NCI-H1417 (cell line): ENCODE results near the gene LGALS3BP.
"Not testable (repeated sequence)": the region's sequence is repeated elsewhere in the genome, so short reads cannot be mapped to it uniquely, and the experiment has no call there.

Experiments used
- DNase-seq, 3 experiments: peaks; one replicate each; lab custom pipeline; 2025; lab: John Stamatoyannopoulos, UW

The LGALS3BP gene

GRCh38 chr17:78962984-78963348, 16.8 kb downstream of the LGALS3BP start:
- not testable (repeated sequence) for DNase-seq

DNA sequence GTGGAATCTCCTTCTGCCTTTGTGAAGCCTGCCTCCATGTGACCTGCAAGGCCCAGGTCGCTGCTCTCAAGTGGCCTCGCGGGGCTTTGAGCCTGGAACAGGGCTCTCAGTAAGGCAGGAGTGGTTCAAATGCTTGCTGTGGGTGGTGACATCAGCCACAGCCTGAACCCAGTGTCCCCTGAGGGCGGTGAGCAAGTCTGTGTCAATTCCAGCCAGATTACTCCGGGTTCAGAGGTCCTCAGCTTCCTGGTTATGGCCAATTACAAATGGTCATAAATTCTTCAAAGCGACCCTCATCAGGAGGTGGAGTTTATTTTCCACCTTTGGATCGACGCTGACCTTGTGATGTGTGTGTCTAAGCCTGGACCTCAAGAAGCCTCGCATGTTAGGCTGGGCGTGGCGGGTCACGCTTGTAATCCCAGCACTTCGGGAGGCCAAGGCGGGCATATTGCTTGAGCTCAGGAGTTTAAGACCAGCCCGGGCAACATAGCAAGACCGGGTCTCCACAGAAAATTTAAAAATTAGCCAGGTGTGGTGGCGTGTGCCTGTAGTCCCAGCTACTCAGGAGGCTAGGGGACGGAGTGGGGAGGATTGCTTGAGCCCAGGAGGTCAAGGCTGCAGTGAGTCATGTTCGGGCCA, 17.3 kb downstream of the LGALS3BP start:
- DNase-seq: peak in 1 of 3 experiments; percentile 14

DNA sequence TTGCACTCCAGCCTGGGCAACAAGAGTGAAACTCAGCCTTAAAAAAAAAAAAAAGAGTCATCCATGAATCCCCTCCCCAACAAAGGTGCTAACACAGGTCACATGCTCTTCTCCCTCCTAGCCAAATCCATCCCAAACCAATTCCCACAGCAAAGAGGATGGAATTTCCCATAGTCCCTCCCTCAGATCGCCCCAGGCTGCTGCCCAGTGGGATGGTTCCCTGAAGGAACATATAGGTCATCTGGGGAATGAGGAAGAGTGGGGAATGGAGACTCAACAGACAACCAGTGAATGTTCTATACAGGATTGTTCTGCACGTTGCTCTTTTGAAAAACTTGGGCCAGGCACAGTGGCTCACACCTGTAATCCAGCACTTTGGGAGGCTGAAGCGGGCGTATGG, 18.2 kb downstream of the LGALS3BP start:
- no peak for DNase-seq

DNA sequence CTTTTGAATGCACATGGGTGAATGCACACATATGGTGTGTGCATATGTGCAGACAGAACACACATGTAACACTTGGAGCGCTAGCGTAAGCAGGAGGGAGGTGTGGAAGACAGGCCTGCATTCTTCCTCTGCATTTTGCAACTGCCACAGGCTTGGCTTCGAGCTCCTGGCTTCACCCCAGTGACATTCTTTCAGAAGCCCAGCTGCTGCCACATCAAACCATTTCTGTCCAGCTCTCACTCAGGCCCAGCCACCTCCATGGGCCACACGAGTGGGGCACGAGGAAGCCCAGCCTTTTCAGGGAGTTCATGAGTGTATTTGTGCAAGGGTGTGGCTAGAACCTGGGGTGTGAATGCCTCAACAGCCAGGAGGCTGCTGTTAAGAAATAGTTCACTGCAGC, 18.8 kb downstream of the LGALS3BP start:
- no peak for DNase-seq

GRCh38 chr17:78959803-78960202, 19.9 kb downstream of the LGALS3BP start:
- DNase-seq: no peak

- DNase-seq: no peak
These were observed 21.0 kb downstream of the LGALS3BP start for GRCh38 chr17:78958641-78959127.

- no peak for DNase-seq
These were observed 22.6 kb downstream of the LGALS3BP start for GRCh38 chr17:78957128-78957527.

GRCh38 chr17:78956254-78956653, 23.5 kb downstream of the LGALS3BP start:
- no peak for DNase-seq

DNA sequence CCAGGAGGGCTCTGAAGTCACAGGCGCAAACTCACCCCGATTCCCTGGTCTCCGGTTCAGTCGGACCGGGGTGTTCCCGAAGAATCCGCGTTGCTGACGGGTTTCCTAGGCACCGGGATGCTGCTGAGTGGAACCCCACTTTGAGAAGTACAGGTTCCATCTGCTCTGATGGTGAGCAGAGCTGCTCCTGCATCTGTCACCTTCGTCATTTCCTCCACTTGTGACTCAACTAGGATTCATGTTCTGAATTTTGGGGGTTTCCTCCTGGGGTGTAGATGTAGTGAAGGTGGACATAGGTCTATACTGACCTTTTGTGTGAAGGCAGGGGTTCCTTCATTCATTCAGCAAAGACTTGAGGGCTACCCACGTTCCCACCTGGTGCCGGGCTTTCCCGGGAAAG, 25.0 kb downstream of the LGALS3BP start:
- DNase-seq: no peak

GRCh38 chr17:78953356-78954350, 26.1 kb downstream of the LGALS3BP start:
- peak in 2 of 3 experiments; percentile 30 to 75 for DNase-seq

DNA sequence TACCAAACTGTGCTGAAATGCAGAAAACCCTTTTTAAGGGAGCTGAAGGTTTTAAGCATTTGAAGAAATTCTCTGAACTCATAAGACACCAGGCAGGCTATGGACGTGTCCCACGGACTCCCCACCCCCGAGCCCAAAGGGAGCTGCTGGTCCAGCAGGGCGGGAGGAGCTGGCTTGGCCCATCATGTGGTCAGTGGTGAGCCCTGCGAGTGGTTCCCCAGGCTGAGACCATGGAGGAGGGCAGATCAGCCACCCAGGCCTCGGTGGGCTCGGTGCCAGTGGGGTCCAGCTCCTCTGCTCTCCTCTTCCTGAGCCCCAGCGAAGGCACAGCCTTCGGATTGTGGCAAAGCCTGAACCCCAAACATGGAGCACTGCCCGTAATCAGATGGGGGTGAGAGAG, 27.0 kb downstream of the LGALS3BP start:
- DNase-seq: no peak

DNA sequence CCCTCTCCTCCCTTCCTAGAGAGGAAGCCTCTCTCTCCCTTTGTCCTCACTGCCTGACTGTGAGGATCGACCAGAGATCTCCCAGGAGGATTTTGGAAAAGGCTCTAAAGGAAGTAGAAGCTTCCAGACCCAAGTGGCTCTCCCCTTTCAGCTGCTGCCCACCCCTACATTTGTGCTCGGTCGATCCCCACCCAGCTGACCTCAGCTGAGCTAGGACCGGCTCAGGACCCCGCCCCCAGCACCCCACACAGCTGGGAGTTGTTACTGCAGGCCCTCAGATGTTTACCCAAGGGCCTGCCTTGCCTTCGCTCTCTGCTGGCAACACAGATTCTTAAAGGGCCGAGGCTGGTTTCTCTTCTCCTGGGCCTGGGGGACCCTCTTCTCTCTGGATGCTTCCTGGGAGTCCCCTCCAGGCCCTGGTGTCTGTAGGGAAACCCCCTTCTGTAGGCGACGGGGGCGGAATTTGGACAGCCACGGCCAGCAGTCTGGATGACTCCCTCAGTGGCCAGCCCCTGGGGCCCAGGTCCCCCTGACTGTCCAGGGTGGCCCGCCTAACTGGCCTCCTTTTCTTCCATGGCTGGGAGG, 27.7 kb downstream of the LGALS3BP start:
- DNase-seq: no peak

GRCh38 chr17:78950870-78951269, 28.9 kb downstream of the LGALS3BP start:
- DNase-seq: no peak

- DNase-seq: no peak
These were observed 32.2 kb downstream of the LGALS3BP start for GRCh38 chr17:78947235-78948149.

- no peak for DNase-seq
These were observed 33.1 kb downstream of the LGALS3BP start for GRCh38 chr17:78946631-78947030.

- DNase-seq: no peak
These were observed 33.6 kb downstream of the LGALS3BP start for GRCh38 chr17:78946131-78946530.

- not testable (repeated sequence) for DNase-seq
These were observed 34.3 kb downstream of the LGALS3BP start for GRCh38 chr17:78945455-78945854.

- peak in 1 of 3 experiments; percentile 54 for DNase-seq
These were observed 34.8 kb downstream of the LGALS3BP start for GRCh38 chr17:78944956-78945355.

DNA sequence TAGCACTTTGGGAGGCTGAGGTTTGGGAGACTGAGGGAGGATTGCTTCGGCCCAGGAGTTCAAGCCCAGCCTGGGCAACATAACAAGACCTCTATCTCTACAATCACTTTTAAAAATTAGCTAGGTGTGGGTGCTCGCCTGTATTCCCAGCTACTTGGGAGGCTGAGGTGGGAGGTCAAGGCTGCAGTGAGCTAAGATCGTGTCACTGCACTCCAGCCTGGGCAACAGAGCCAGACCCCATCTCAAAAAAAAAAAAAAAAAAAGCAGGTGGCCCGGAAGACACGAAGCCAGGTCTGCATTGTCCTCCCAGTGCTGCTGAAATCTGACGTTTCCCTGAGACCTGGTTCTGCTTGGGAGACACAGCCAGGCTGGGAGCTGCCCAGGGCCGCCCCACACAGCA, 35.7 kb downstream of the LGALS3BP start:
- DNase-seq: no peak

- DNase-seq: peak; percentile 25 to 79 (median 49)
These were observed 39.0 kb downstream of the LGALS3BP start for GRCh38 chr17:78940708-78941107.

- DNase-seq: no peak
These were observed 39.5 kb downstream of the LGALS3BP start for GRCh38 chr17:78940258-78940657.

GRCh38 chr17:78939615-78940014, 40.1 kb downstream of the LGALS3BP start:
- no peak for DNase-seq
